GM19324 (cell line): Measurements from ENCODE around the gene SLC1A3.

ENCODE experiments used
- ATAC-seq: cut with Tn5 transposase; IDR thresholded peaks from one replicate; pipeline ENCODE4 v1.9.1; 2021; ENCODE audit warnings: mild to moderate bottlenecking, moderate library complexity; ENCODE audit not compliant: unreplicated experiment, low FRiP score

SLC1A3 gene

GRCh38 chr5:36682499-36682898 lies 76.1 kb downstream of the SLC1A3 start:
- ATAC-seq: no peak

DNA sequence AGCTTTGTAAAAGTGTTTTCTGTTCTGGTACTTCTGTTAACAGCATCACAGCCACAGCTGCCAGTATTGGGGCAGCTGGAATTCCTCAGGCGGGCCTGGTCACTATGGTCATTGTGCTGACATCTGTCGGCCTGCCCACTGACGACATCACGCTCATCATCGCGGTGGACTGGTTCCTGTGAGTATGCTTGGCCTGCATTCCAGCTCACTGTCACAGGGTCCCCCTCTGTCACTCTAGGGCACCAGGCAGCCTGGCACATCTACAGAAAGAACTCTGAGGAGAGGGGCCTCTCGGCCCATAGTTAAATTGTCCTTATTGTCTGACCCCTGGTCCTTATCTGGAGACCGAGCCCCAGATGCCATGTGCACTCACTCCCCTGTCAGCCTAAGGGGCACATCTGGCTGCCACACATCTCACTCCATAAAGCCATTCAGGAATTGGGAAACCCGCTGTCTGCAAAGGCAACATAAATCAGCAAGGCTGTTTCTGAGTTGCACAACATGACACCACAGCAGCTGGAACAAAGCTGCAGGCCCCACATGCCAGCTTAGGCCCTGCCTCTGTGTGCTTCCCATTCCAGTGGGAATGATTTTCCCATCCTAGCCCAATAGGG lies 77.5 kb downstream of the SLC1A3 start:
- ATAC-seq: no peak

- no peak for ATAC-seq
Measured at GRCh38 chr5:36685631-36686288, 79.4 kb downstream of the SLC1A3 start.

DNA sequence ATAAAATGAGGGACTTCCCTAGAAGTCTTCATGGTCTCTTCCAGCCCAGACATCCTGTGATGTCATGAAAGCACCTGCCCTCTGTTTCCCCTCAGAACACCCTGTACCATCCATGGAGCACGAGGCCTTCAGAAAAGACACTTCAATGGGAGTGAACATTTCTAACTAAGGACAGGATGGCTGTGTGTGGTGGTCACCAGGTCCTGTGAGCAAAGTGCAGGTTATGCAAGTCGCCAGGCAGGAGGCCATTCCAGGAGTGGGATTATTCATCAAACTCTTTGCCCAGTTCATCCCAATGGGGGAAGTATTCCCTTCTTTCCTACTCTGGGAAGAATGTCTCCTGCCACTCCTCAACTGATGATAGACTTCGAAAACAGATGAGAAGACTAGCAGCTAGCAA lies 80.5 kb downstream of the SLC1A3 start:
- no peak for ATAC-seq

DNA sequence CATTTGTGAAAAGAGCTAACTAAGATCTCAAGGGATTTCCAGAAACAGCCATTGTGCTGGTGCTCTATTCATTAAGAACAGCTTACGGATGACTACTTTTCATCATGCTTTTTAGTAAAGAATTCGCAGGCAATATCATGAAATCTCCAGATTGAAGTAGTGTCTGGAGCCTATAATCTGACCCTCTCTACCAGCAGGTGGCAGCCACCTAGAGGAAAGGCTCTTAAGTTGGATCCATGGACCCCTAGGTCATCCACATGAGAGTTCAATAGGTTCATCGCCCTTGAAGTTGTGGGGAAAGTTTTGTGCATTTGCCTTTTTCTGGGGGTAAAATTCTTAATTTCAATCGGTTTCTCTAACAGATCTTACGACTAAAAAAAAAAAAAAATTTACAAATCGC lies 82.3 kb downstream of the SLC1A3 start:
- no peak for ATAC-seq

- no peak for ATAC-seq
Measured at GRCh38 chr5:36689225-36689624, 82.8 kb downstream of the SLC1A3 start.

DNA sequence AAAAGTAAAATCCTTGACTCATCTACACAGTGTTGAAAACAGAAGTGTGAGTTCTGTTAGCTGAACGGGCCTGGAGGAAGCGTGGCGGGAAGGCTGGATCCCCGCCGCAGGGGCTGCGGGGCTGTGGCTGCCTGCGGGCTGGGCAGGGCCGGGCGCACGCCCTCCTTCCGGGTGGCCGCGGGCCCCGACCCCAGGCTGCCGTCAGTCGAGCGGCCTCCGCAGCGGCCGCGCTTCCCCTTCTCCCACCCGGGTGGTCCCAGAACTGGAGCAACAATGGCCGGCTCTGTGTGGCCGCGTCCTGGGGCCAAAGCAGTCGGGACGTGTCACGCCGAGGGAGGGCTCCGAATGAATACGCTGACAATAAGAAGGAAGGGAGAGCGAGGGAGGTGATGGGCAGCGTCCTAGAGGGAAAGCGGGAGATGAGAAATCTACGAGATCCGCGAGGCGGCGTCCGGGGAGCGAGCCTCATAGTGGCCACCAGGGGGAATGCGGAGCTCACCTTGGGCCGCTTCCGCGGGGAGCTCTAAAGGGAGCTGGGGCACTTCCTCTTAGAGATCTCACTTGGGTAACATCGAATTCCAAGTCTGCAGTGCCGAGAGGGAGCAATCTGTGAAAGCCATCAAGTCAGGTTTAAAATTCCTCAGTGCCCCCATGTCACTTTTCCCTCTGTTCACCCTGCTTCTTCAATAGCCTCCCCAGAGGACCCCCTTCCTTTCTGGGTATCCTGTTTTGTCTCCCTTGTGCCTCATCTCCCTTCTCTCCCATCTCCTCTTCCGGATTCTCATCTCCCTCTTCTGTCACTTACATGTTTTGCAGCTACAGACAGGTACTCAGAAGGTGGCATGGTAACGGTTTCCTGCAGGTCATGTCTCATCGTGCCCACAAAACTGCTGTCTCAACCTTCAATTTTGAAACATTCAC lies 83.9 kb downstream of the SLC1A3 start:
- peak; percentile 85 for ATAC-seq

DNA sequence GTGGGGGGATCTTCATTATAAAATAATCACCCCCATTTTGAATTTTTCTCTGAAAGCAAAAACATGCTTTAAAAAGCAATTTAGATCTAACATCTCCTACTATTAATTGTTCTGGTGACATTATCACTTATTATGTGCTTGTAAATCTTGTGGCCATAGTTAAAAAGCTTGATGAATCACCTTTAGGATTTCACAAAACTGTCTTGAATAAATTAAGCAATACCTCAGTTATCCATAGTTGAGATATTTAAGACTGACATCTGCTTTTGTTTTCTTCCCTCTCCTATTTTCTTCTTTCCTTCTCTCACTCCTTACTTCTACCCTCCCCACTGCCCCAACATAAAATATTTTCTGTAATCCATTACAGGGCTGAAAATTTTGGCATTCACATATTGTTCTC lies 84.8 kb downstream of the SLC1A3 start:
- no peak for ATAC-seq

DNA sequence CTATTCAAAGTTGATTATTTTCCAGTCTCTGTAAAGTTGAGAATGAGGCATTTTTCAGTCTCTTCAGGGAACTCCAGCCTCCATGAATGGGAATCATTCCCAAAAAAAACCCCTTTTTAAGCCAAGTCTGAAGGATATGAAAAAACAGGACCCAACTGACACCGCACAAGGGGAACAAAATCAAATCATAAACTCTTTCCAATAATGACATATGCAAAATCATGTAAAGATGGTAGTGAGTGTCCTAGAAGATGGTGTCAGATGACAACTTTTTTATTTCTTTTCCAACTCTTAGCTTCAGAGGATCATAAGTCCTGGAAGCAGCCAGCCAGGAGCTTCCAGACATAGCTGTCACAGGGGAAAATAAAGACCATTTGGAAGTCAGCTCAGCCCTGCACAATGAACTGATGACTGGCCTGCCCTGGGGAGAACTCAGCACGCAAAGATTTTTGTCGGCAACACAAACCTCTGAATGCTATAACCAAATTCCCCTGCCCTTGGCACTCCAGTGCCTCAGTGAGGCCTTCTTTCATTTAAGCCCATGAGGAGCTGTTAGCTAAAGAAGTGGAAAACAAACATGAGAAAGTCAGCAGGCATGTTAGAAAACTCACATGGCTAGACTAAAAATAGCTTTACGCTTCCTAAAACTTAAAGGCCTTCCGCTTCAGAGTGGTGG lies 85.4 kb downstream of the SLC1A3 start:
- no peak for ATAC-seq

GRCh38 chr5:36692791-36693763 lies 86.7 kb downstream of the SLC1A3 start:
- peak; percentile 68 for ATAC-seq

DNA sequence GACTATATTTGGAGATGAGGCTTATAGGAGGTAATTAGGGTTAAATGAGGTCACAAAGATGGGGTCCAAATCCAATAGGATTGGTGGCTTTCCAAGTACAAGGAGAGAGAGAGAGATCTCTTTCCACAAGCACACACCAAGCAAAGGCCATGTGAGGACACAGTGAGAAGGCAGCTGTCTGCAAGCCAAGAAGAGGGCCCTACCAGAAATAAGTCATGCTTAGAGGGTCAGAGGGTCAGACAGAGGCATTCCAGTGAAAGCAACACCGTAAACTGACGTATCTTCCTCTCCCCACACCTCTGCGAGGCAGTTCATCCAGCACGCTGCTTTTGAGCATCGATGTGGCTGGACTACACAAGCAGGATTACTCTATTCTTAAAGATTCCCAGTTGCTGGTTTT lies 87.9 kb downstream of the SLC1A3 start:
- ATAC-seq: no peak

- ATAC-seq: no peak
Measured at GRCh38 chr5:36696059-36696673, 89.8 kb downstream of the SLC1A3 start.

- no peak for ATAC-seq
Measured at GRCh38 chr5:36698031-36698430, 91.6 kb downstream of the SLC1A3 start.

- peak; percentile 90 for ATAC-seq
Measured at GRCh38 chr5:36701085-36701698, 94.8 kb downstream of the SLC1A3 start.

DNA sequence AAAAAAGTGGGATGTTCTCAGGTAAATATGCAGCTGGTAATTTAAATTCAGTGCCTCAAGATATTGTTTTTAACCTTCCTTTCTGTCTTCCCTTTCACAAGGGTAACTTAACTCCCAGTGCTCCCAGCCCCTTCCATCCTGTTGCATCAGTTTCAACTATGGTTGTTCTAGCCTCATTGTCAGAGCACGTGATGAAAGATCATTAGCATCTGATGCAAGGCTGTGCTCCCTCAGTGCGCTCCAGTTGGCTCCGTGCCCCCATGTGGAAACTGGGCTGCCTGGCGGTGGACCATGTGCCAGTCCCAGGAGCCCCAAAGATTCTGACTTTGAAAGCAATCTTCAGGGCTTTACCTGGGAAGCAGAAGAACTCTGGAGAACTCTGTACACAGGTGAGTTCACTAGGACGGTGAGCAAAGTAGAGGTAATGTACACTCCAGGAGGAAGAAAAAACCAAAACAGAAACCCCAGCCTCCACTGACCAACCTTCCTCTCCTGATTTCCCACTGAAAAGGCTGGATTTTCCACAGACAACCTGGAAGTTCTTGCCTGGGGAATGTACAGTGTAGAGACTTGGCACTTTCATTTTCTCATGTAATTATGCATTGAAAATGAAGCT lies 96.9 kb downstream of the SLC1A3 start:
- ATAC-seq: no peak

DNA sequence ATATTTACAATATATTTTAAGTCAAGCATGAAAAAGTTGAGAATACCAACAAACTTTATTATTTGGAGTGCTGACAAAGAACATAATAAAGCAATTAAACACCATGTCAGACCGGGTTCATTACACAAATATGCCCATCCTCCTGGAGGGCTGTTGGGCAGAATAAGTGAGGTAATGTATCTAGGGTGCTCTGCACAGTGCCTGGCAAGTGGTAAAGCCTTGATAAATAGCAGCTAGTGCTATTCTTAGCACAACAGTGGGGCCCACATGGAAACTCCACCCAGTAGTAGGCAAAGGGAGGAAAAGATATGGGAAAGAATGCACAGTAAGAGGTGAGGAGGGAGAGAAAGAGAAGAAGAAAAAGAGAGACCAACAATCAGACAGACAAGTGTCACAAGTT lies 97.7 kb downstream of the SLC1A3 start:
- ATAC-seq: no peak

DNA sequence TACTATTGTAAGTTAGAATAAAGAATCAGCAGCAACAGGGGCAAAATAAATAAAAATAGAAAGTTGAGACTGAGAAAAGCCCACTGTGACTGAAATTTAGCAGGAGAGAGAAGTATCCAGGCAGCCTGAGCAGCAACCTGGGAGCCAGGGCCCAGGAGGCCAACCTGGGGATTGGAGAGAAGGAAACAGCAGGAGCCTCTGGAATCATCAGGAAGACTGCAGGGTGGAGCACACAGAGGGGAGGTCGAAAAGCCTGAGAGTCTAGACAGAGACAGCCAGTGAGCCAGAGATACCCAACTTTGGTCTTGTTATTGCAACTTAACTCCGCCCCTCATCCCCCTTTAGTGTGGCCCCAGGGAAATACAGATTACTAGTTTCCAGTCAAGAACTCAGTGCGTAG lies 98.6 kb downstream of the SLC1A3 start:
- ATAC-seq: no peak

DNA sequence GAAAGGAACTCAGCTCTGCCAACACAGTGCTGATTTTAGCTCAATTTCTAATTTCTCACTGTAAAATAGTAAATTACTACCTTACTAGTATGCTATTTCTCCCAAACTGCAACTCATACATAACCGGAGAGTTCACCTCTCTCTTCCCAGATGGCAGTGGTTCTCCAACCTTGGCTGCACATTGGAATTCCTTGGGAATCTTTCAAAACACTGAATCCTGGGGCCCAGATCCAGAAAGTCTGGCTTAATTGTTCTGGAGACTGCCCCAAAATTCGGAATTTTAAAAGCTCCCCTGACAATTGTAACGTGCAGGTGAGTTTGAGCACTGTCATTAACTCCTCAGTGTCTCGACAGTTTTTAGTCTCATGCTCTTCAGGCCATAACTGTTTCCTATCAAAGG lies 100.3 kb downstream of the SLC1A3 start:
- no peak for ATAC-seq

- no peak for ATAC-seq
Measured at GRCh38 chr5:36708996-36709395, 102.6 kb downstream of the SLC1A3 start.
